GM08714 (cell line): ENCODE results near the gene INTS13.
"Not testable (repeated sequence)": the region's sequence is repeated elsewhere in the genome, so short reads cannot be mapped to it uniquely, and the experiment has no call there.

Experiments used
- H3K4me3 ChIP-seq: fragments of 200-500 bp; sonication (Bioruptor generic); 2 replicates; pipeline ENCODE4 v1.5.1; 2014; ENCODE audit warnings: mild to moderate bottlenecking, low read length, inconsistent platforms
- ZNF274 ChIP-seq: IDR thresholded peaks from 2 replicates; pipeline ENCODE4 v1.6.1; 2012; ENCODE audit warnings: mild to moderate bottlenecking, low read depth, low read length

INTS13 gene

DNA sequence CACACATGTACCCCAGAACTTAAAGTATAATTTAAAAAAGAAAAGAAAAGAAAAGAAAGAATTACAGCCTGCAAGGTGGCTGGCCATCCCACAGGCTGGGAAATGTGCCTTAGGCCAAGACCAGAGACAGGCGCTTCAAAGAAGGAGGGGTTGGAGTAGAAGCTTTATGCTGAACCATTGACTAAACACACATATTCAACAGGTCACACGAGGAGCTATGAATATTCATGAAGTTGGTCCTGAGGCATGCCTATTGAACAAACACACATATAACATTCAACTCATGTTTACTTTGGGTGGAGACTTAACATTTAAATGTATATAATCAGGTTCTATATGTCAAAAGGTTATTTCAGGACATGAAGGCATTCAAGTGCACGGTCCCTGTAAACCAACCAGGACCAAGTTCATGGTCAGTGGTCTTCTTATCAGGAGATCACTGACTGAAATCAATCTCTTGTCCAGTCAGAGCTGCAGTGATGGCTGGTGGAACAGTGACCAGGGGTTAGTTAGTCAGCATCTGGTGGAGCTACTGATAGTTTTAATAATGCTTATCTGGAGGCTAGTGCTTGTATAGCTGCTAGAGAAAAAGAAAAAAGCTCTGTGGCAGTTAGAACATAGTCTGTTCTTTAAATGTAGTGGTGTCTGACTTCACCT is 69.2 kb downstream of the INTS13 start:
- no peak overlapping the region for H3K4me3 ChIP-seq
- TF ChIP-seq ZNF274 = no peak

DNA sequence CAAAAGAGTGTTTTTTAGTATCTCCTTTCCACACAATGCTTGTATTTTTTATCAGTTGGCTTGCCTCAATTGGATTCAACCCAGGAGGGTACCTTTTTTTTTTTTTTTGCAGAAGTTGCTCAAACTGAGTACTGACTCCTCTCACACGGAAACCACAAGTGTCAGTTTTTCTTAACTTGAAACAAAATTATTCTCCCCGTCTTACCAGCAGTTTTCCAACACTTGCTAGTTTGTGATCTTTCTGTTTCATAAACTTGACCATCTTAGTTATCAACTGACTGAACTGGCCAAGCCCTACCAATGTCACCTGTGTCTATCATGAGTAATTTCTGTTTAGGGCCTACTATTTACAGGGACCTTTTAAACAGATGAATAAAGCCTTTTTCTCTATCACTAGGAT is 70.7 kb downstream of the INTS13 start:
- no peak overlapping the region for H3K4me3 ChIP-seq
- no peak for TF ChIP-seq ZNF274

DNA sequence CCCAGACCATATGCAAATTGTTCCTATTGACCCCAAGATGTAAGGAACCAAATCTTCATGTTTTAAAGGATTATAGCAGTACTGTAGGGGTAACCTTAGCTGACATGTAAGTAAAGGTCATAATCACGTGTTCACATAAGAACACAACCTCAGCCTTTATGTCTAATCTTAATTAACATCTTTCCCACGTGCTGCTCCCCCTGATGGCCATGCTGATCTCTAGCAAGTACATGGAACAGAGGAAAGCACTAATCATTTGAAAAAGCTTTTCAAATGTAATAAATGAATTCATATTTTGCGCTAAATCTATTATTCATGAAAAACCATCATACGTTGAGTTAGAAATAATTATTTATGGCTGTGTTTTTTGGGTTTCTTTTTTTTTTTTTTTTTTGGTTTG is 74.3 kb downstream of the INTS13 start:
- TF ChIP-seq ZNF274 = no peak
- no peak overlapping the region for H3K4me3 ChIP-seq

- not testable (repeated sequence) for H3K4me3 ChIP-seq
Observed at GRCh38 chr12:26862787-26863186, 75.0 kb downstream of the INTS13 start.

- H3K4me3 ChIP-seq = no peak overlapping the region
- no peak for TF ChIP-seq ZNF274
Observed at GRCh38 chr12:26861690-26862089, 76.1 kb downstream of the INTS13 start.

- no peak for TF ChIP-seq ZNF274
- no peak overlapping the region for H3K4me3 ChIP-seq
Observed at GRCh38 chr12:26857465-26858176, 80.2 kb downstream of the INTS13 start.

GRCh38 chr12:26855337-26855736 is 82.4 kb downstream of the INTS13 start:
- no peak overlapping the region for H3K4me3 ChIP-seq
- no peak for TF ChIP-seq ZNF274
